Subcutaneous preadipocyte (primary cell): ENCODE data around the gene MVB12A. TPM values are rescaled to one million over a fixed set of nuclear protein-coding genes. Genes with fewer than 3 reads are reported as not detected.

Experiments used
- total RNA-seq: library from RNA; depleted of rRNA; stranded (reverse); fragments of >200 nt; gene quantifications from 2 replicates; pipeline ENCODE4 v1.2.3, GENCODE V29; 2012

Gene MVB12A
- 45.7 and 49.2 TPM in 2 replicates for total RNA-seq

GRCh38 chr19:17419621-17420474 lies at the start of gene MVB12A:
TSS of gene MVB12A (plus strand) at chr19:17420047. CDS start at chr19:17420136, 89 bp downstream.

GRCh38 chr19:17376935-17377600 lies 42.8 kb upstream of the MVB12A start, which contains the start of gene PLVAP:
TSS of gene PLVAP (minus strand) at chr19:17377342. CDS start at chr19:17377288, 54 bp downstream.

GRCh38 chr19:17393914-17394313 lies 25.9 kb upstream of the MVB12A start, which contains the start of gene CCDC194:
TSS of gene CCDC194 (minus strand) at chr19:17394196. CDS start at chr19:17394158, 38 bp downstream.

GRCh38 chr19:17405250-17406045 lies 14.4 kb upstream of the MVB12A start, which contains the start of gene BST2:
TSS of gene BST2 (minus strand) at chr19:17405630. CDS start at chr19:17405575, 55 bp downstream.

DNA sequence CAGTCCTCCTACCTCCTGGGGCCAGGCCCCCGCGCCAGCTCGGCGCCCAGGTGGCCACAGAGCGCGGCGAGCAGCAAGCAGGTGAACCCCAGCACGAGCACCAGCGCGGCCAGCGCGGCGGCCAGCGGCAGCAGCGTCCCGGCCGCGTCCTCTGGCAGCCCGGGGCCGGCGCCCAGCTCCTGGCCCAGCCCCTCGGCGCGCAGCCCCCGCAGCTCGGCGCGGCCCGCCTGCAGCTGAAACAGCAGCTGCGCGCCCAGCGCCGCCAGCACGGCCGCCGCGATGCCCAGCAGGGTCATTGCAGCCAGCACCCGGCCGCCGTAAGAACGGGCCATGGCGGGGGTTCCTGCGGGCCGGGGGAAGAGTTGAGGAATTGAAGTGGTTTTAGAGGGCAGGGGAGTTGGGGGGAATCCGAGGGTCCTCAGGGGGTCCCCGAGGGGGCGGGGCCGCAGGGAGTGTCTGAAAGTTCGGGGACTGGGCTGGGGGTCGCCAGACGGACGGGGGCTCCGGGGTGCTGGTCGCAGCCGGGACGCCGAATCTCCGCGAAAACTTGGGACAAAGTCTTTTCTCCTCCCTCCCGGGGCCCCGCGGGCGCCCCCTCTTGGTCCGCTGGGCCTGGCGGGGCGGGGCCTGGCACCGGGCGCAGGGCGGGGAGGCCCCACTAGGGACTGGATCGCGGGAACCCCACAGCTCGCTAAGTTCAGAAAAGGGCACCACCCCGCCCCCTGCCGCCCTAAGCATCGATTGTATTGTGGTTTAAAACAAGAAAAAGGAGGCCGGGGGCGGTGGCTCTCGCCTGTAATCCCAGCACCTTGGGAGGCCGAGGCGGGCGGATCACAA lies 28.5 kb downstream of the MVB12A start, which contains the start of gene TMEM221:
TSS of gene TMEM221 (minus strand) at position 538 of the 837 bp plus-strand sequence. CDS start at position 332, 206 bp downstream.

DNA sequence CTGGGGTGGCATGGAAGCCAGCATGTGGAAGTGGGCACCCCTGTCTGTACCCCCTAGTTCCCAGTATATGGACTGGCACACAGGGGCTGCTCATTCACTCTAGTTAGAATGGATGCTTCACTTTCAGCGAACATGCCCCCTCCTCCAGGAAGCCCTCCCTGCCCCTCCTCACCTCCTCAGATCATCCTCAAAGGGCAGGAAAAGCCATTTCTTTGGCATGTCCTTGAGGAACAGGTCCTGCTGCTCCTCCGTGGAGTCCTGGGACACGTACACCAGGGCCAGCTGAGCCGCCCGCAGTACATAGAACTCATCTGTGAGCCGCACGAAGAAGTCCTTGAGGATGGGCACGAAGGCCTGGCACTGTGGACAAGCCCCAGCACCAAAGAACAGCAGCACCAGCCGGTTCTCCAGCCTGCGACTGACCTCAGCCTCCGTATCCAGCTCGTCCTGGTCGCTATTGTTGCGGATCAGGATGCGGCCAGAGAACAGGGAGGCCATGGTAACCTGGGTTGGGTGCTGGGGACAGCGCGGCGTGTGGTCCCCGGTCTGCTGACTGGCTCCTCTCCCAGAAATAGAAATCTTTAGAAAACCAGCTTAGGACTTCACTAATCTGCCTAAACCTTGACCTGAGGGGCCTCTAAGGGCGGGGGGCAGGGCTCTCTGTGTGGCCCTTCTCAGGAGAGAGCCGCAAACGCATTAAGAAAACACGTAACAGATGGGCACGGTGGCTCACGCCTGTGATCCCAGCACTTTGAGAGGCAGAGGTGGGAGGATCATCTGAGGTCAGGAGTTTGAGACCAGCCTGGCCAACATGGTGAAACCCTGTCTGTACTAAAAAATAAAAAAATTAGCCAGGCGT lies 40.8 kb downstream of the MVB12A start, which contains the start of gene NXNL1:
TSS of gene NXNL1 (minus strand) at position 555 of the 859 bp plus-strand sequence. CDS start at position 498, 57 bp downstream.

DNA sequence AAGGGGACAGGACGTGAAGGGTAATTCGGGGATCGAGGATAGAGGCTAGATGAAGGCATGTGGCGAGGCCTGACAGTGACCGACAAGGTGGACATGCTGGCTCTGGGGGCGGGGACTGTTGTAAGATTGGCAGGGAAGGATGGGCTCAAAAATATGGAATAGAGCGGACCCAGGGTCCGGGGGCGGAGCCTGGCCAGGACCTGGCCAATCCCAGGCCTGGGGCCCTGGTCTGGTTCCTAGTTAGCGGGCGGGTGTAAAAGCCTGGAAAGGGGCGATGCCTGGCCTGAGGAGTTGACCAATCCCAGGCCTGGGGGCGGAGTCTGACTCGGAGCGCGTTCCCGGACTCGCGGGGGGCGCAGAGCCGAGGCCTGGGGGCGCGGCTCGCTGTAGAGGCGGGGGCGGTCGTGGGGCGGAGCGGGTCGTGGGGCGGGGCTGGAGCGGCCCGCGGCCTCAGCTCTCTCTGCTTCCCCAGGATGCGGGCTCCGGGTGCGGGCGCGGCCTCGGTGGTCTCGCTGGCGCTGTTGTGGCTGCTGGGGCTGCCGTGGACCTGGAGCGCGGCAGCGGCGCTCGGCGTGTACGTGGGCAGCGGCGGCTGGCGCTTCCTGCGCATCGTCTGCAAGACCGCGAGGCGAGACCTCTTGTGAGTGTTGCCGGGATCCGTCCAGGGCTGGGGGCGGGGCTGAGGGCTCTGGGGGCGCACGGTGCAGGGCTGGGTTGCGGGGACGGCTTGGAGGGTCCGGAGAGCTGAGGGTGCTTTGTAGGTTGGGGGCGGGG lies 50.4 kb downstream of the MVB12A start, which contains the start of gene SLC27A1:
TSS of gene SLC27A1 (plus strand) at position 457 of the 774 bp plus-strand sequence. CDS start at position 474, 17 bp downstream.

Other genes starting within 250 kb of the MVB12A start
- gene USE1, start 204.7 kb upstream of the MVB12A start, total RNA-seq: 16.2 and 22.8 TPM in 2 replicates
- gene OCEL1, start 193.8 kb upstream of the MVB12A start, total RNA-seq: 2.5 and 2.9 TPM in 2 replicates
- gene NR2F6, start 174.1 kb upstream of the MVB12A start, total RNA-seq: 26.8 and 40.1 TPM in 2 replicates
- gene USHBP1, start 155.3 kb upstream of the MVB12A start, total RNA-seq: under 0.01 TPM in 1 of 2 replicates, not detected in the other
- gene BABAM1, start 152.6 kb upstream of the MVB12A start, total RNA-seq: 91.7 and 105 TPM in 2 replicates
- 0.37 and 0.39 TPM in 2 replicates for gene ANKLE1, start 138.1 kb upstream of the MVB12A start, total RNA-seq
- 6.6 and 9.0 TPM in 2 replicates for gene ABHD8, start 116.6 kb upstream of the MVB12A start, total RNA-seq
- gene MRPL34, start 114.2 kb upstream of the MVB12A start, total RNA-seq: 29.1 and 30.9 TPM in 2 replicates
- 7.7 and 15.4 TPM in 2 replicates for gene DDA1, start 110.5 kb upstream of the MVB12A start, total RNA-seq
- gene ANO8, start 85.2 kb upstream of the MVB12A start, total RNA-seq: 4.8 and 5.1 TPM in 2 replicates
- gene GTPBP3, start 82.5 kb upstream of the MVB12A start, total RNA-seq: 10.3 and 18.8 TPM in 2 replicates
- gene PLVAP, start 42.7 kb upstream of the MVB12A start, total RNA-seq: not detected in 2 replicates
- gene CCDC194, start 25.9 kb upstream of the MVB12A start, total RNA-seq: not detected in 2 replicates
- 0.20 and 1.8 TPM in 2 replicates for gene BST2, start 14.4 kb upstream of the MVB12A start, total RNA-seq
- not detected in 2 replicates for gene TMEM221, start 28.6 kb downstream of the MVB12A start, total RNA-seq
- not detected in 2 replicates for gene NXNL1, start 40.9 kb downstream of the MVB12A start, total RNA-seq
- 15.8 and 26.1 TPM in 2 replicates for gene SLC27A1, start 50.5 kb downstream of the MVB12A start, total RNA-seq
- 49.9 and 60.6 TPM in 2 replicates for gene PGLS, start 91.6 kb downstream of the MVB12A start, total RNA-seq
- gene COLGALT1, start 135.6 kb downstream of the MVB12A start, total RNA-seq: 104 and 126 TPM in 2 replicates